ENCODE results near the gene RALGDS.
"Not testable (repeated sequence)": the region's sequence is repeated elsewhere in the genome, so short reads cannot be mapped to it uniquely, and the experiment has no call there.

Gene RALGDS

DNA sequence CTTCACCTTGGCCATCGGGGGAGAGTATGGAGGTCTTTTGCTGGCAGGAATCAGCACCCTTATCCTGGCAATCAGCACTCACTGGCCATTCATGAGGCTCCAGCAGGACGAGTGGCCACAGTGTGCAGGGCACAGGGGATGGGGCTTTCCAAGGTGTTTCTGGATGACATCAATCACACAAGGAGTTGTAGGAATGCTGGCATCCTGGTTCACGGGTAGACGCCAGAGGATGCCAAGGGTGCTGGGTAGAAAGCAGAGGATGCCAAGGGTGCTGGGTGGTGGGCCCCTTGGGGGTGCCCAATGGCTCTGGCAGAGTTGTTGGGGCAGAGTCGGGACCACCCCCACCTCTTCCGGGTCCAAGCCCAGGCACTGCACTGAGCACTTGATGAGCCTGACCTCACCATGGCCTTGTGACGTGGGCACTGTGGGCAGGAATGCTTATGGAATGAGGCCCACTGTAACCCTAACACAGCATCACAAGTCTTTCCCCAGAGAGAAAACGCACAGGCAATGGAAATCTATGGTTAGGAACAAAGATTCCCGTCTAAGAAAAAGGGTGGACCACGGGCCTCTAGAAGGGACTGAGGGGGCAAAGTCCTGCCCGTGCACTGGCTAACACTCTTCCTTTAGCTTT, 30.2 kb downstream of the RALGDS start:
- Mint-ChIP-seq H3K4me1 (ENCODE audit: low read depth) (peaks cover 2% of the 10 kb centered on the region), H3K27ac (no peak overlapping the region), H3K9me3 (peaks cover 8% of the 10 kb centered on the region), H3K4me3 (no peak overlapping the region), H3K27me3 (ENCODE audit: low read depth) (no peaks in the 10 kb centered on the region), H3K36me3 (ENCODE audit: low read depth) (peaks cover under 1% of the 10 kb centered on the region)
- DNase-seq (ENCODE audit: low spot score), result no peak

GRCh38 chr9:133090187-133090586, 30.9 kb downstream of the RALGDS start:
- H3K27me3 Mint-ChIP-seq (ENCODE audit: low read depth), result no peaks in the 10 kb centered on the region
- H3K27ac Mint-ChIP-seq, result no peak overlapping the region
- DNase-seq (ENCODE audit: low spot score), result no peak
- H3K36me3 Mint-ChIP-seq (ENCODE audit: low read depth), result no peaks in the 10 kb centered on the region
- no peak overlapping the region for H3K4me3 Mint-ChIP-seq
- peaks cover 2% of the 10 kb centered on the region for H3K4me1 Mint-ChIP-seq (ENCODE audit: low read depth)
- peaks cover 4% of the 10 kb centered on the region for H3K9me3 Mint-ChIP-seq

DNA sequence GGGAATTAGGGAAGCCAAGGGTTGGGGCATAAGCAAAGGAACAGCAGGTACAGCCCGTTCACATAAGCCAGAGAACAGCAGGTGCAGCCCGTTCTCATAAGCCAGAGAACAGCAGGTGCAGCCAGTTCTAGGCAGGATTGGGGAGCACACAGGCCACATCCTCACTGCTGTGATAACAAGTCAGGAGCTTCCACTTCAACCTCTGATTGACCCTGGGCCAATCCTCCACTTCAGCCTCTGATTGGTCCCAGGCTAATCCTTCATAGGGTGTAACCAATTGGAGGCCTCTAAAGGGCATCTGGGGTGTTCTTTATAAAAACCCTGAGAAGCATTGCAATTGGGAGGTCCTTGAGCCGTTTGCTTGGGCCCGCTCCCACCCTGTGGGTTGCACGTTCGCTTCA, 31.8 kb downstream of the RALGDS start:
- Mint-ChIP-seq H3K36me3 (ENCODE audit: low read depth) (no peaks in the 10 kb centered on the region), H3K4me3 (no peak overlapping the region), H3K4me1 (ENCODE audit: low read depth) (peaks cover 2% of the 10 kb centered on the region), H3K27ac (no peak overlapping the region), H3K9me3 (no peaks in the 10 kb centered on the region), H3K27me3 (ENCODE audit: low read depth) (no peaks in the 10 kb centered on the region)
- DNase-seq (ENCODE audit: low spot score), result no peak

- Mint-ChIP-seq H3K27me3 (ENCODE audit: low read depth) (no peaks in the 10 kb centered on the region), H3K4me3 (no peak overlapping the region), H3K9me3 (no peaks in the 10 kb centered on the region), H3K4me1 (ENCODE audit: low read depth) (peaks cover 2% of the 10 kb centered on the region), H3K36me3 (ENCODE audit: low read depth) (no peaks in the 10 kb centered on the region), H3K27ac (no peak overlapping the region)
- no peak for DNase-seq (ENCODE audit: low spot score)
Measured at GRCh38 chr9:133088756-133089155, 32.3 kb downstream of the RALGDS start.

- H3K27ac Mint-ChIP-seq, result no peak overlapping the region
- no peak for DNase-seq (ENCODE audit: low spot score)
- H3K4me1 Mint-ChIP-seq (ENCODE audit: low read depth), result peaks cover 2% of the 10 kb centered on the region
- H3K9me3 Mint-ChIP-seq, result no peaks in the 10 kb centered on the region
- H3K27me3 Mint-ChIP-seq (ENCODE audit: low read depth), result no peaks in the 10 kb centered on the region
- no peaks in the 10 kb centered on the region for H3K36me3 Mint-ChIP-seq (ENCODE audit: low read depth)
- H3K4me3 Mint-ChIP-seq, result no peak overlapping the region
Measured at GRCh38 chr9:133088146-133088750, 32.8 kb downstream of the RALGDS start.

DNA sequence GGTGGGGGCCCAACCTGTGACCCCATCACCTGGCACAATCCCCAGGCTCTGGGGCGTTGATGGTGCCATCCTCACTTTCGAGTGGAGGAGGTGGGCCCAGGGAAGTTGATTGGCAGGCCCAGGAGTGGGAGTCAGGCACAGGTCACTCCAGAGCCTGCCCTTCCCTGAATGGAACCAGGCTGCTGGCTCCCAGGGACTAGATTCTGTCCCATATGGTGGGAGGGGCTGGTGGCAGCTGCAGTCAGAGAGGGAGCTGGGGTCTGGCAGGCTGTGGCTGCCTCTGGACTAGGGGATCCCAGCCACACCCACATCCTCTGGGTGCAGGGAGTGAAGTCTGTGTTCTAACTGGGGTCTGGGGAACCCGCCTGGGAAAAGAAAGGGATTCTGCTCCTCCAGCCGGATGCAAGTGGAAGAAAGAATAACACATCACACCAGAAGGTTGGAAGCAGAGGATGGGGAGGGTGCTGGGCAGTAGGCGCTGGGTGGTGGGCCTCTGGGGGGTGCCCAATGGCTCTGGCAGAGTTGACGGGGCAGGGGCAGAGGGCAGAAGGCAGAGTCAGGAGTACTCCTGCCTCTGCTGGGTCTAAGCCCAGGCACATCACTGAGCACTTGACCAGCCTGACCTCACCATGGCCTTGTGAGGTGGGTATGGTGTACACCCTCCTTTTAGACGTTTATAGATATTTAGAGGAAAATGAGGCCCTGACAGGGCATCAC, 33.5 kb downstream of the RALGDS start:
- no peak overlapping the region for H3K27ac Mint-ChIP-seq
- no peaks in the 10 kb centered on the region for H3K9me3 Mint-ChIP-seq
- no peak for DNase-seq (ENCODE audit: low spot score)
- H3K27me3 Mint-ChIP-seq (ENCODE audit: low read depth), result no peaks in the 10 kb centered on the region
- no peaks in the 10 kb centered on the region for H3K36me3 Mint-ChIP-seq (ENCODE audit: low read depth)
- peaks cover 2% of the 10 kb centered on the region for H3K4me1 Mint-ChIP-seq (ENCODE audit: low read depth)
- H3K4me3 Mint-ChIP-seq, result no peak overlapping the region

GRCh38 chr9:133086894-133087293, 34.1 kb downstream of the RALGDS start:
- Mint-ChIP-seq H3K27ac (no peak overlapping the region), H3K4me3 (no peak overlapping the region), H3K36me3 (ENCODE audit: low read depth) (no peaks in the 10 kb centered on the region), H3K9me3 (no peaks in the 10 kb centered on the region), H3K27me3 (ENCODE audit: low read depth) (no peaks in the 10 kb centered on the region), H3K4me1 (ENCODE audit: low read depth) (no peaks in the 10 kb centered on the region)
- no peak for DNase-seq (ENCODE audit: low spot score)

- H3K27ac Mint-ChIP-seq; H3K36me3 Mint-ChIP-seq (ENCODE audit: low read depth); H3K4me1 Mint-ChIP-seq (ENCODE audit: low read depth); DNase-seq (ENCODE audit: low spot score); H3K9me3 Mint-ChIP-seq; H3K27me3 Mint-ChIP-seq (ENCODE audit: low read depth); H3K4me3 Mint-ChIP-seq: not testable (repeated sequence)
Measured at GRCh38 chr9:133086212-133086860, 34.7 kb downstream of the RALGDS start.

- not testable (repeated sequence) for H3K4me1 Mint-ChIP-seq (ENCODE audit: low read depth); H3K9me3 Mint-ChIP-seq; H3K4me3 Mint-ChIP-seq; H3K27ac Mint-ChIP-seq; DNase-seq (ENCODE audit: low spot score); H3K36me3 Mint-ChIP-seq (ENCODE audit: low read depth)
- H3K27me3 Mint-ChIP-seq (ENCODE audit: low read depth), result peaks cover 10% of the 10 kb centered on the region
Measured at GRCh38 chr9:133083688-133084087, 37.4 kb downstream of the RALGDS start.

- DNase-seq (ENCODE audit: low spot score); H3K36me3 Mint-ChIP-seq (ENCODE audit: low read depth); H3K27ac Mint-ChIP-seq; H3K4me3 Mint-ChIP-seq; H3K9me3 Mint-ChIP-seq; H3K4me1 Mint-ChIP-seq (ENCODE audit: low read depth): not testable (repeated sequence)
- peaks cover 10% of the 10 kb centered on the region for H3K27me3 Mint-ChIP-seq (ENCODE audit: low read depth)
Measured at GRCh38 chr9:133081957-133082644, 38.9 kb downstream of the RALGDS start.

- not testable (repeated sequence) for H3K4me1 Mint-ChIP-seq (ENCODE audit: low read depth); DNase-seq (ENCODE audit: low spot score); H3K36me3 Mint-ChIP-seq (ENCODE audit: low read depth); H3K9me3 Mint-ChIP-seq; H3K4me3 Mint-ChIP-seq; H3K27ac Mint-ChIP-seq
- H3K27me3 Mint-ChIP-seq (ENCODE audit: low read depth), result peaks cover 12% of the 10 kb centered on the region
Measured at GRCh38 chr9:133080786-133081779, 40.0 kb downstream of the RALGDS start.

GRCh38 chr9:133080161-133080560, 40.9 kb downstream of the RALGDS start:
- no peak overlapping the region for H3K27ac Mint-ChIP-seq
- no peak overlapping the region for H3K4me3 Mint-ChIP-seq
- DNase-seq (ENCODE audit: low spot score), result no peak
- H3K4me1 Mint-ChIP-seq (ENCODE audit: low read depth), result no peaks in the 10 kb centered on the region
- H3K9me3 Mint-ChIP-seq, result no peaks in the 10 kb centered on the region
- peaks cover 16% of the 10 kb centered on the region for H3K27me3 Mint-ChIP-seq (ENCODE audit: low read depth)
- no peaks in the 10 kb centered on the region for H3K36me3 Mint-ChIP-seq (ENCODE audit: low read depth)

DNA sequence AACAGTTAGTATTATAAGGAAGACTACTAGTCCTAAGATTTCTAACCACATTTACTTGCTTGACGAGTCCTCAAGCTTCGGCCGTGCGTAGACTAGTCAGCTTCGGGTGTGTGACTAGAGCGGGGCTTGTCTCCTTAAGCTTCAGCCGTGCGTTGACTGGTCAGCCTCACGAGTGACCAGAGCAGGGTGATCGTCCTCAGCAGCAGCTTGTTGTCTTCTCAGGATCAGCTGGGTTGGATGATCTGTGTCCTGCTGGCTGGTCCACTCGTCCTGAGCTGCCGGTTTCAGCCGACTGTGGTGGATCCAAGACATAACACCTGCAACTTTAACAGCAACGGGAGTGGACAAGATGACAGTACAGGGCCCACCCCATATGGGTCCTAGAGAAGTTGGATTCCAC, 42.6 kb downstream of the RALGDS start:
- H3K27ac Mint-ChIP-seq, result no peak overlapping the region
- H3K4me3 Mint-ChIP-seq, result no peak overlapping the region
- peaks cover 16% of the 10 kb centered on the region for H3K27me3 Mint-ChIP-seq (ENCODE audit: low read depth)
- H3K9me3 Mint-ChIP-seq, result no peaks in the 10 kb centered on the region
- no peak for DNase-seq (ENCODE audit: low spot score)
- no peaks in the 10 kb centered on the region for H3K4me1 Mint-ChIP-seq (ENCODE audit: low read depth)
- no peaks in the 10 kb centered on the region for H3K36me3 Mint-ChIP-seq (ENCODE audit: low read depth)
